Neural cell (in vitro differentiated cells): ENCODE data around the gene SEPTIN5. TPM values are rescaled to one million over a fixed set of nuclear protein-coding genes. Genes with fewer than 3 reads are reported as not detected.

Source experiments
- H2AFZ ChIP-seq: fragments of 200-600, 300-800 bp; sonication (generic), shearing (Covaris generic); 2 replicates; pipeline ENCODE4 v1.6.0; 2014; ENCODE audit warnings: low read depth, mild to moderate bottlenecking, antibody characterized with exemption, low read length, moderate library complexity
- H3F3A ChIP-seq: fragments of 200-600 bp; shearing (Covaris generic); 2 replicates; pipeline ENCODE4 v1.6.1; 2016; ENCODE audit warnings: mild to moderate bottlenecking, moderate library complexity, mixed read lengths, antibody characterized with exemption, low read length; ENCODE audit not compliant: insufficient read depth, poor library complexity, severe bottlenecking
- H3K27ac ChIP-seq: fragments of 200-600, 300-800 bp; sonication (generic), shearing (Covaris generic); 2 replicates; pipeline ENCODE4 v1.5.1; 2014; ENCODE audit warnings: mild to moderate bottlenecking, low read length, moderate library complexity
- H3K27me3 ChIP-seq: fragments of 300-800, 200-600 bp; sonication (generic), shearing (Covaris generic); 2 replicates; pipeline ENCODE4 v1.6.0; 2014; ENCODE audit warnings: mild to moderate bottlenecking, low read depth, low read length, moderate library complexity; ENCODE audit not compliant: insufficient read depth
- H3K36me3 ChIP-seq: fragments of 300-800, 200-600 bp; sonication (generic), shearing (Covaris generic); 2 replicates; pipeline ENCODE4 v1.5.1; 2014; ENCODE audit warnings: mild to moderate bottlenecking, antibody characterized with exemption, low read length, moderate library complexity; ENCODE audit not compliant: insufficient read depth
- H3K4me2 ChIP-seq: fragments of 300-800, 200-600 bp; sonication (generic), shearing (Covaris generic); 2 replicates; pipeline ENCODE4 v1.6.0; 2014; ENCODE audit warnings: mild to moderate bottlenecking, low read length
- H3K4me3 ChIP-seq: fragments of 300-800, 200-600 bp; sonication (generic), shearing (Covaris generic); 2 replicates; pipeline ENCODE4 v1.5.1; 2014; ENCODE audit warnings: mild to moderate bottlenecking, low read length, moderate library complexity
- H3K79me2 ChIP-seq: fragments of 200-600 bp; shearing (Covaris generic); replicated peaks from 2 replicates; pipeline ENCODE4 v1.6.0; 2014; ENCODE audit warnings: mild to moderate bottlenecking, low read length, moderate library complexity; ENCODE audit not compliant: insufficient read depth
- H3K9ac ChIP-seq: fragments of 300-800, 200-600 bp; sonication (generic), shearing (Covaris generic); 2 replicates; pipeline ENCODE4 v1.6.1; 2016; ENCODE audit warnings: mild to moderate bottlenecking, low read length, mixed read lengths
- H3K9me2 ChIP-seq: fragments of 200-600 bp; shearing (Covaris generic); 2 replicates; pipeline ENCODE4 v1.6.1; 2016; ENCODE audit warnings: mild to moderate bottlenecking, low read length, mixed read lengths; ENCODE audit not compliant: insufficient read depth
- H3K9me3 ChIP-seq: fragments of 200-600, 300-800 bp; sonication (generic), shearing (Covaris generic); 2 replicates; pipeline ENCODE4 v1.6.1; 2016; ENCODE audit warnings: mild to moderate bottlenecking, mixed run types, low read length, moderate library complexity, mixed read lengths
- H4K20me1 ChIP-seq: fragments of 200-600 bp; shearing (Covaris generic); 2 replicates; pipeline ENCODE4 v1.6.1; 2016; ENCODE audit warnings: mild to moderate bottlenecking, mixed run types; ENCODE audit not compliant: insufficient read depth
- CTCF ChIP-seq: fragments of 450-650 bp; IDR thresholded peaks from 2 replicates; pipeline ENCODE4 v1.5.1; 2014; ENCODE audit warnings: antibody characterized with exemption, mild to moderate bottlenecking, moderate library complexity; ENCODE audit not compliant: poor library complexity, severe bottlenecking
- EP300 ChIP-seq: fragments of 450-650 bp; conservative IDR thresholded peaks from 2 replicates; pipeline ENCODE4 v1.6.1; 2014; ENCODE audit warnings: antibody characterized with exemption, mild to moderate bottlenecking, moderate library complexity; ENCODE audit not compliant: poor library complexity, severe bottlenecking
- EZH2 ChIP-seq: fragments of 200-600, 300-800 bp; shearing (Covaris generic), sonication (generic); IDR thresholded peaks from 2 replicates; pipeline ENCODE4 v1.6.1; 2014; ENCODE audit warnings: antibody characterized with exemption, low read length, borderline replicate concordance, mild to moderate bottlenecking; ENCODE audit not compliant: insufficient read depth, poor library complexity, severe bottlenecking
- MXI1 ChIP-seq: fragments of 450-650 bp; conservative IDR thresholded peaks from 2 replicates; pipeline ENCODE4 v1.6.1; 2014; ENCODE audit warnings: antibody characterized with exemption, mild to moderate bottlenecking; ENCODE audit not compliant: poor library complexity, severe bottlenecking
- POLR2AphosphoS5 ChIP-seq: IDR thresholded peaks from 2 replicates; pipeline ENCODE4 v1.6.1; 2012
- RAD21 ChIP-seq: fragments of 450-650 bp; conservative IDR thresholded peaks from 2 replicates; pipeline ENCODE4 v1.6.1; 2014; ENCODE audit warnings: antibody characterized with exemption, mild to moderate bottlenecking, moderate library complexity
- SMC3 ChIP-seq: fragments of 450-650 bp; conservative IDR thresholded peaks from 2 replicates; pipeline ENCODE4 v1.6.1; 2014; ENCODE audit warnings: antibody characterized with exemption, mild to moderate bottlenecking, moderate library complexity; ENCODE audit not compliant: poor library complexity
- TAF1 ChIP-seq: IDR thresholded peaks from 2 replicates; pipeline ENCODE4 v1.6.1; 2012; ENCODE audit warnings: low read depth
- polyA plus RNA-seq: library from polyadenylated mRNA; depleted of rRNA; stranded (reverse); fragments of >200 nt; gene quantifications from 2 replicates; pipeline ENCODE4 v1.2.3, GENCODE V29; 2014
- TF ChIP-seq, protein P1 (sequence below): IDR thresholded peaks from 2 replicates; pipeline ENCODE4 v1.6.1; 2012; ENCODE audit warnings: borderline replicate concordance

The SEPTIN5 gene
- polyA plus RNA-seq, 1 donor from 2014 or later: 166 TPM

GRCh38 chr22:19757985-19758895 is 43.9 kb downstream of the SEPTIN5 start:
- Histone ChIP-seq H3K4me3 (no peak overlapping the region), H3K9ac (no peak overlapping the region), H3K36me3 (no peaks in the 10 kb centered on the region), H3K27me3 (peaks cover 92% of the 10 kb centered on the region), H3K4me2 (no peak overlapping the region), H3K27ac (no peak overlapping the region), H3K9me3 (no peaks in the 10 kb centered on the region), H3F3A (no peaks in the 10 kb centered on the region), H2AFZ (no peak overlapping the region), H4K20me1 (no peaks in the 10 kb centered on the region), H3K79me2 (no peaks in the 10 kb centered on the region), H3K9me2 (no peaks in the 10 kb centered on the region)
- TF ChIP-seq SMC3 (no peak), EZH2 (peak; percentile 43)

- H3K79me2 ChIP-seq: no peaks in the 10 kb centered on the region
- no peak overlapping the region for H2AFZ ChIP-seq
- no peak overlapping the region for H3K4me2 ChIP-seq
- no peaks in the 10 kb centered on the region for H3K9me2 ChIP-seq
- no peak for TF ChIP-seq EZH2
- TF ChIP-seq EP300: no peak
- TF ChIP-seq, protein P1, sequence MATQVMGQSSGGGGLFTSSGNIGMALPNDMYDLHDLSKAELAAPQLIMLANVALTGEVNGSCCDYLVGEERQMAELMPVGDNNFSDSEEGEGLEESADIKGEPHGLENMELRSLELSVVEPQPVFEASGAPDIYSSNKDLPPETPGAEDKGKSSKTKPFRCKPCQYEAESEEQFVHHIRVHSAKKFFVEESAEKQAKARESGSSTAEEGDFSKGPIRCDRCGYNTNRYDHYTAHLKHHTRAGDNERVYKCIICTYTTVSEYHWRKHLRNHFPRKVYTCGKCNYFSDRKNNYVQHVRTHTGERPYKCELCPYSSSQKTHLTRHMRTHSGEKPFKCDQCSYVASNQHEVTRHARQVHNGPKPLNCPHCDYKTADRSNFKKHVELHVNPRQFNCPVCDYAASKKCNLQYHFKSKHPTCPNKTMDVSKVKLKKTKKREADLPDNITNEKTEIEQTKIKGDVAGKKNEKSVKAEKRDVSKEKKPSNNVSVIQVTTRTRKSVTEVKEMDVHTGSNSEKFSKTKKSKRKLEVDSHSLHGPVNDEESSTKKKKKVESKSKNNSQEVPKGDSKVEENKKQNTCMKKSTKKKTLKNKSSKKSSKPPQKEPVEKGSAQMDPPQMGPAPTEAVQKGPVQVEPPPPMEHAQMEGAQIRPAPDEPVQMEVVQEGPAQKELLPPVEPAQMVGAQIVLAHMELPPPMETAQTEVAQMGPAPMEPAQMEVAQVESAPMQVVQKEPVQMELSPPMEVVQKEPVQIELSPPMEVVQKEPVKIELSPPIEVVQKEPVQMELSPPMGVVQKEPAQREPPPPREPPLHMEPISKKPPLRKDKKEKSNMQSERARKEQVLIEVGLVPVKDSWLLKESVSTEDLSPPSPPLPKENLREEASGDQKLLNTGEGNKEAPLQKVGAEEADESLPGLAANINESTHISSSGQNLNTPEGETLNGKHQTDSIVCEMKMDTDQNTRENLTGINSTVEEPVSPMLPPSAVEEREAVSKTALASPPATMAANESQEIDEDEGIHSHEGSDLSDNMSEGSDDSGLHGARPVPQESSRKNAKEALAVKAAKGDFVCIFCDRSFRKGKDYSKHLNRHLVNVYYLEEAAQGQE: no peak
- TF ChIP-seq RAD21: no peak
- TF ChIP-seq CTCF: no peak
- no peak for TF ChIP-seq MXI1
- no peak for TF ChIP-seq POLR2AphosphoS5
- TF ChIP-seq TAF1: no peak
- no peak for TF ChIP-seq SMC3
- H3K27ac ChIP-seq: no peak overlapping the region
- H3K27me3 ChIP-seq: peaks cover 92% of the 10 kb centered on the region
- H3K9ac ChIP-seq: no peak overlapping the region
- no peaks in the 10 kb centered on the region for H3K9me3 ChIP-seq
- H4K20me1 ChIP-seq: no peaks in the 10 kb centered on the region
- H3K4me3 ChIP-seq: no peak overlapping the region
- H3F3A ChIP-seq: no peaks in the 10 kb centered on the region
- no peaks in the 10 kb centered on the region for H3K36me3 ChIP-seq
Measured at GRCh38 chr22:19758896-19759426, 44.7 kb downstream of the SEPTIN5 start.
